ENCODE results near the gene AKIRIN1. TPM values are rescaled to one million over a fixed set of nuclear protein-coding genes. Genes with fewer than 3 reads are reported as not detected.
"Not testable (repeated sequence)": the region's sequence is repeated elsewhere in the genome, so short reads cannot be mapped to it uniquely, and the experiment has no call there.

The AKIRIN1 gene
- total RNA-seq, 1 donor = 35.1 TPM

GRCh38 chr1:38962113-38962512, 29.0 kb upstream of the AKIRIN1 start:
- TF ChIP-seq, protein P1, sequence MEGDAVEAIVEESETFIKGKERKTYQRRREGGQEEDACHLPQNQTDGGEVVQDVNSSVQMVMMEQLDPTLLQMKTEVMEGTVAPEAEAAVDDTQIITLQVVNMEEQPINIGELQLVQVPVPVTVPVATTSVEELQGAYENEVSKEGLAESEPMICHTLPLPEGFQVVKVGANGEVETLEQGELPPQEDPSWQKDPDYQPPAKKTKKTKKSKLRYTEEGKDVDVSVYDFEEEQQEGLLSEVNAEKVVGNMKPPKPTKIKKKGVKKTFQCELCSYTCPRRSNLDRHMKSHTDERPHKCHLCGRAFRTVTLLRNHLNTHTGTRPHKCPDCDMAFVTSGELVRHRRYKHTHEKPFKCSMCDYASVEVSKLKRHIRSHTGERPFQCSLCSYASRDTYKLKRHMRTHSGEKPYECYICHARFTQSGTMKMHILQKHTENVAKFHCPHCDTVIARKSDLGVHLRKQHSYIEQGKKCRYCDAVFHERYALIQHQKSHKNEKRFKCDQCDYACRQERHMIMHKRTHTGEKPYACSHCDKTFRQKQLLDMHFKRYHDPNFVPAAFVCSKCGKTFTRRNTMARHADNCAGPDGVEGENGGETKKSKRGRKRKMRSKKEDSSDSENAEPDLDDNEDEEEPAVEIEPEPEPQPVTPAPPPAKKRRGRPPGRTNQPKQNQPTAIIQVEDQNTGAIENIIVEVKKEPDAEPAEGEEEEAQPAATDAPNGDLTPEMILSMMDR (IDR thresholded peaks at IDR 0.05; ENCODE audit: extremely low read depth, low read depth, low read length) = no peak
- Histone ChIP-seq H3K36me3 (ENCODE audit: insufficient read depth, low read length) (no peaks in the 10 kb centered on the region), H3K4me1 (ENCODE audit: insufficient read depth, low read length) (peaks cover 18% of the 10 kb centered on the region), H3K9me3 (ENCODE audit: low read depth, low read length) (no peaks in the 10 kb centered on the region), H3K4me2 (ENCODE audit: insufficient read depth, low read length) (peak overlapping the region; percentile 61), H4K20me1 (ENCODE audit: insufficient read depth, low read length) (no peaks in the 10 kb centered on the region), H3K4me3 (ENCODE audit: insufficient read depth, low read length) (no peak overlapping the region), H2AFZ (ENCODE audit: low read length) (no peak overlapping the region), H3K27me3 (ENCODE audit: insufficient read depth, low read length) (no peaks in the 10 kb centered on the region), H3K27ac (ENCODE audit: low read depth, low read length) (peak overlapping the region; percentile 73), H3K79me2 (ENCODE audit: insufficient read depth, low read length) (no peaks in the 10 kb centered on the region)
- DNase-seq (ENCODE audit: insufficient read length, low spot score, missing footprints) = peak; percentile 76

DNA sequence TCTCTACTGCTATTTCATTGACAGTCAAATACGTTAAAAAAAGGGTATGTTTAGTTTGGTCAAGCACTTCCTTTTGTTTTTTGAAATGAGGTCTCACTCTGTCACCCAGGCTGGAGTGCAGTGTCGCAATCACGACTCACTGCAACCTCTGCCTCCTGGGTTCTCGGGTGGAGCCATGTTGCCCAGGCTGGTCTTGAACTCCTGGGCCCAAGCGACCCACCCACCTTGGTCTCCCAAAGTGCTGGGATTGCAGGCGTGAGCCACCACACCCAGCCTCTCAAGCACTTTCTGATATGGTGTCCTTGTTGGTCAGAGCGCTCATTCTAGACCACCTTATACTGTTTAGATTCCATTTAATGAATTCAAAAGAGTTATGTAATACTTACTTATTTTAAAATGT, 28.5 kb upstream of the AKIRIN1 start:
- H3K9me3 ChIP-seq (ENCODE audit: low read depth, low read length) = no peaks in the 10 kb centered on the region
- no peaks in the 10 kb centered on the region for H4K20me1 ChIP-seq (ENCODE audit: insufficient read depth, low read length)
- H2AFZ ChIP-seq (ENCODE audit: low read length) = no peak overlapping the region
- H3K27me3 ChIP-seq (ENCODE audit: insufficient read depth, low read length) = no peaks in the 10 kb centered on the region
- peak overlapping the region; percentile 61 for H3K4me2 ChIP-seq (ENCODE audit: insufficient read depth, low read length)
- H3K4me3 ChIP-seq (ENCODE audit: insufficient read depth, low read length) = no peak overlapping the region
- TF ChIP-seq, protein P1 (IDR thresholded peaks at IDR 0.05; ENCODE audit: extremely low read depth, low read depth, low read length) = no peak
- H3K79me2 ChIP-seq (ENCODE audit: insufficient read depth, low read length) = no peaks in the 10 kb centered on the region
- no peak for DNase-seq (ENCODE audit: insufficient read length, low spot score, missing footprints)
- H3K36me3 ChIP-seq (ENCODE audit: insufficient read depth, low read length) = no peaks in the 10 kb centered on the region
- H3K4me1 ChIP-seq (ENCODE audit: insufficient read depth, low read length) = peaks cover 18% of the 10 kb centered on the region
- peak overlapping the region; percentile 73 for H3K27ac ChIP-seq (ENCODE audit: low read depth, low read length)

GRCh38 chr1:38964140-38964548, 26.9 kb upstream of the AKIRIN1 start:
- H3K4me3 ChIP-seq (ENCODE audit: insufficient read depth, low read length) = no peak overlapping the region
- no peak for DNase-seq (ENCODE audit: insufficient read length, low spot score, missing footprints)
- H2AFZ ChIP-seq (ENCODE audit: low read length) = no peak overlapping the region
- no peaks in the 10 kb centered on the region for H3K9me3 ChIP-seq (ENCODE audit: low read depth, low read length)
- no peaks in the 10 kb centered on the region for H3K79me2 ChIP-seq (ENCODE audit: insufficient read depth, low read length)
- no peaks in the 10 kb centered on the region for H3K36me3 ChIP-seq (ENCODE audit: insufficient read depth, low read length)
- H4K20me1 ChIP-seq (ENCODE audit: insufficient read depth, low read length) = no peaks in the 10 kb centered on the region
- no peak overlapping the region for H3K4me2 ChIP-seq (ENCODE audit: insufficient read depth, low read length)
- TF ChIP-seq, protein P1 (IDR thresholded peaks at IDR 0.05; ENCODE audit: extremely low read depth, low read depth, low read length) = no peak
- peaks cover 15% of the 10 kb centered on the region for H3K4me1 ChIP-seq (ENCODE audit: insufficient read depth, low read length)
- H3K27me3 ChIP-seq (ENCODE audit: insufficient read depth, low read length) = no peaks in the 10 kb centered on the region
- H3K27ac ChIP-seq (ENCODE audit: low read depth, low read length) = no peak overlapping the region

GRCh38 chr1:38973145-38973544, 17.9 kb upstream of the AKIRIN1 start:
- H3K4me1 ChIP-seq (ENCODE audit: insufficient read depth, low read length); H2AFZ ChIP-seq (ENCODE audit: low read length); H3K4me2 ChIP-seq (ENCODE audit: insufficient read depth, low read length); H3K27me3 ChIP-seq (ENCODE audit: insufficient read depth, low read length); H4K20me1 ChIP-seq (ENCODE audit: insufficient read depth, low read length); H3K36me3 ChIP-seq (ENCODE audit: insufficient read depth, low read length); H3K4me3 ChIP-seq (ENCODE audit: insufficient read depth, low read length); DNase-seq (ENCODE audit: insufficient read length, low spot score, missing footprints); H3K9me3 ChIP-seq (ENCODE audit: low read depth, low read length); H3K27ac ChIP-seq (ENCODE audit: low read depth, low read length); H3K79me2 ChIP-seq (ENCODE audit: insufficient read depth, low read length): not testable (repeated sequence)

All from osteoblast (primary cell).